Gastrocnemius medialis (tissue), 4 donors: ENCODE measurements around the gene LOC128125822.

ENCODE experiments used
- POLR2A ChIP-seq, 2 donors: fragments of 450-650 bp; IDR thresholded peaks; one replicate each; pipeline ENCODE4 v1.6.1; 2017; ENCODE audit warnings: antibody characterized with exemption in 2 of 2, mild to moderate bottlenecking in 2 of 2, moderate library complexity in 2 of 2
- TF ChIP-seq, protein P1 (sequence below), 5 experiments: fragments of 450-650 bp in 3 of 5; fragments of 200-600 bp in 2 of 5; sonication (generic) in 2 of 5; IDR thresholded peaks in 4 of 5; conservative IDR thresholded peaks in 1 of 5; 1 replicate in 4 of 5; 2 replicates in 1 of 5; pipeline ENCODE4 v1.5.1; 2016 to 2019; ENCODE audit warnings: antibody characterized with exemption in 5 of 5, mild to moderate bottlenecking in 3 of 5, moderate library complexity in 3 of 5

DNA sequence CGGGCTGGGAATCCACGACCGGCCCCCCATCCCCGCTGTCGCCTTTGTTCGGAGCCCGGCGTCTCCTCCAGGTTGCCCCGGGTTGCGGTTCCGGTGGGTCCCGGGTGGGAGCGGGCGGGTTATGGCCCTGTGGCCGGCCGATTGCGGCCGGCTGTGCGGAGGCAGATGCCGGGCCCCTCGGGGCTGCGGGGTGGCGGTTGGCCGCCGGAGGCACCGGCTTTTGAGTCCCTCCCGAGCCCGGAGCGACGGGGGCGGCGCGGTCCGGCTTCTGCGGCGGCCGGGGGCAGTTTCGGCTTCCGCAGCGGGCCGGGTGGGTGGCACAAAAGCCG is 431 bp downstream of the LOC128125822 start:
- TF ChIP-seq POLR2A (IDR thresholded peaks at IDR 0.05): no peak
- TF ChIP-seq, protein P1, sequence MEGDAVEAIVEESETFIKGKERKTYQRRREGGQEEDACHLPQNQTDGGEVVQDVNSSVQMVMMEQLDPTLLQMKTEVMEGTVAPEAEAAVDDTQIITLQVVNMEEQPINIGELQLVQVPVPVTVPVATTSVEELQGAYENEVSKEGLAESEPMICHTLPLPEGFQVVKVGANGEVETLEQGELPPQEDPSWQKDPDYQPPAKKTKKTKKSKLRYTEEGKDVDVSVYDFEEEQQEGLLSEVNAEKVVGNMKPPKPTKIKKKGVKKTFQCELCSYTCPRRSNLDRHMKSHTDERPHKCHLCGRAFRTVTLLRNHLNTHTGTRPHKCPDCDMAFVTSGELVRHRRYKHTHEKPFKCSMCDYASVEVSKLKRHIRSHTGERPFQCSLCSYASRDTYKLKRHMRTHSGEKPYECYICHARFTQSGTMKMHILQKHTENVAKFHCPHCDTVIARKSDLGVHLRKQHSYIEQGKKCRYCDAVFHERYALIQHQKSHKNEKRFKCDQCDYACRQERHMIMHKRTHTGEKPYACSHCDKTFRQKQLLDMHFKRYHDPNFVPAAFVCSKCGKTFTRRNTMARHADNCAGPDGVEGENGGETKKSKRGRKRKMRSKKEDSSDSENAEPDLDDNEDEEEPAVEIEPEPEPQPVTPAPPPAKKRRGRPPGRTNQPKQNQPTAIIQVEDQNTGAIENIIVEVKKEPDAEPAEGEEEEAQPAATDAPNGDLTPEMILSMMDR (IDR thresholded peaks at IDR 0.05 in 4 of 5, conservative IDR thresholded peaks at IDR 0.05 in 1 of 5): no peak
